ENCODE results near the gene JCAD. TPM values are rescaled to one million over a fixed set of nuclear protein-coding genes. Genes with fewer than 3 reads are reported as not detected.
"Not testable (repeated sequence)": the region's sequence is repeated elsewhere in the genome, so short reads cannot be mapped to it uniquely, and the experiment has no call there.

Gene JCAD
- total RNA-seq, 2 experiments from 2014 or later: 0.68 to 1.0 TPM

GRCh38 chr10:30026080-30026479 is 33.3 kb downstream of the JCAD start:
- CTCF ChIA-PET: interaction anchor here (1.3 to 1.4 kb wide), 2 partner anchors 205 to 221 kb away, joined by 3 to 7 read pairs; no protein-coding TSS in a partner anchor
- no peak for DNase-seq
- H3K4me1 Mint-ChIP-seq: peaks cover 42% of the 10 kb centered on the region
- H3K36me3 Mint-ChIP-seq (ENCODE audit: low read depth): no peaks in the 10 kb centered on the region
- peaks cover 3% of the 10 kb centered on the region for H3K9me3 Mint-ChIP-seq
- no peak overlapping the region for H3K4me3 Mint-ChIP-seq
- H3K27ac Mint-ChIP-seq: no peak overlapping the region
- POLR2A ChIA-PET: interaction anchor here (1.0 to 3.2 kb wide), 2 partner anchors 14 to 322 kb away, joined by 3 to 16 read pairs; no protein-coding TSS in a partner anchor
- peaks cover 53% of the 10 kb centered on the region for H3K27me3 Mint-ChIP-seq

GRCh38 chr10:30025428-30025827 is 34.0 kb downstream of the JCAD start:
- POLR2A ChIA-PET: not testable (repeated sequence)

GRCh38 chr10:30022590-30022989 is 36.8 kb downstream of the JCAD start:
- no peak overlapping the region for H3K27ac Mint-ChIP-seq
- peaks cover 55% of the 10 kb centered on the region for H3K27me3 Mint-ChIP-seq
- no peak for DNase-seq
- peaks cover 3% of the 10 kb centered on the region for H3K9me3 Mint-ChIP-seq
- H3K4me1 Mint-ChIP-seq: peaks cover 21% of the 10 kb centered on the region
- H3K36me3 Mint-ChIP-seq (ENCODE audit: low read depth): no peaks in the 10 kb centered on the region
- CTCF ChIA-PET: interaction anchor here (3.3 kb wide), 1 partner anchor 20 kb away, joined by 9 read pairs; no protein-coding TSS in a partner anchor
- no peak overlapping the region for H3K4me3 Mint-ChIP-seq
- POLR2A ChIA-PET: no interaction called here

More at GRCh38 chr10:30025428-30025827, 34.0 kb downstream of the JCAD start:
- H3K27ac Mint-ChIP-seq; H3K9me3 Mint-ChIP-seq; H3K36me3 Mint-ChIP-seq (ENCODE audit: low read depth); H3K4me3 Mint-ChIP-seq; DNase-seq: not testable (repeated sequence)
- Mint-ChIP-seq H3K27me3 (peaks cover 56% of the 10 kb centered on the region), H3K4me1 (peaks cover 41% of the 10 kb centered on the region)
- CTCF ChIA-PET: interaction anchor here (0.9 to 3.3 kb wide), 3 partner anchors 10 to 27 kb away, joined by 3 to 9 read pairs (median 3); no protein-coding TSS in a partner anchor

- ChIA-PET CTCF (interaction anchor here (3.3 kb wide), 1 partner anchor 17 kb away, joined by 13 read pairs; no protein-coding TSS in a partner anchor), POLR2A (no interaction called here)
- Mint-ChIP-seq H3K9me3 (no peaks in the 10 kb centered on the region), H3K27me3 (peaks cover 58% of the 10 kb centered on the region), H3K4me1 (peaks cover 19% of the 10 kb centered on the region), H3K4me3 (no peak overlapping the region), H3K36me3 (ENCODE audit: low read depth) (no peaks in the 10 kb centered on the region), H3K27ac (no peak overlapping the region)
- no peak for DNase-seq
Measured at GRCh38 chr10:30019468-30019867, 39.9 kb downstream of the JCAD start.

- DNase-seq: no peak
- H3K4me3 Mint-ChIP-seq: no peak overlapping the region
- no peaks in the 10 kb centered on the region for H3K36me3 Mint-ChIP-seq (ENCODE audit: low read depth)
- ChIA-PET CTCF (interaction anchor here (1.0 to 3.3 kb wide), 2 partner anchors 17 to 19 kb away, joined by 3 to 13 read pairs; no protein-coding TSS in a partner anchor), POLR2A (no interaction called here)
- H3K9me3 Mint-ChIP-seq: no peaks in the 10 kb centered on the region
- no peak overlapping the region for H3K27ac Mint-ChIP-seq
- peaks cover 25% of the 10 kb centered on the region for H3K4me1 Mint-ChIP-seq
- H3K27me3 Mint-ChIP-seq: peaks cover 54% of the 10 kb centered on the region
Measured at GRCh38 chr10:30018496-30018895, 40.9 kb downstream of the JCAD start.

GRCh38 chr10:30017966-30018365 is 41.4 kb downstream of the JCAD start:
- peaks cover 52% of the 10 kb centered on the region for H3K27me3 Mint-ChIP-seq
- ChIA-PET POLR2A (no interaction called here), CTCF (interaction anchor here (1.0 to 3.3 kb wide), 2 partner anchors 16 to 18 kb away, joined by 3 to 13 read pairs; no protein-coding TSS in a partner anchor)
- no peaks in the 10 kb centered on the region for H3K36me3 Mint-ChIP-seq (ENCODE audit: low read depth)
- no peaks in the 10 kb centered on the region for H3K9me3 Mint-ChIP-seq
- no peak overlapping the region for H3K4me3 Mint-ChIP-seq
- DNase-seq: no peak
- H3K4me1 Mint-ChIP-seq: peaks cover 28% of the 10 kb centered on the region
- H3K27ac Mint-ChIP-seq: no peak overlapping the region

- Mint-ChIP-seq H3K4me3 (no peak overlapping the region), H3K4me1 (peaks cover 28% of the 10 kb centered on the region), H3K27me3 (peaks cover 53% of the 10 kb centered on the region), H3K27ac (no peak overlapping the region), H3K9me3 (no peaks in the 10 kb centered on the region), H3K36me3 (ENCODE audit: low read depth) (no peaks in the 10 kb centered on the region)
- DNase-seq: no peak
- POLR2A ChIA-PET: no interaction called here
- CTCF ChIA-PET: interaction anchor here (3.3 kb wide), 1 partner anchor 16 kb away, joined by 13 read pairs; no protein-coding TSS in a partner anchor
Measured at GRCh38 chr10:30017556-30017955, 41.8 kb downstream of the JCAD start.

GRCh38 chr10:30014511-30014910 is 44.9 kb downstream of the JCAD start:
- H3K27me3 Mint-ChIP-seq: peaks cover 32% of the 10 kb centered on the region
- H3K36me3 Mint-ChIP-seq (ENCODE audit: low read depth): no peaks in the 10 kb centered on the region

GRCh38 chr10:30013757-30014156 is 45.6 kb downstream of the JCAD start:
- H3K4me1 Mint-ChIP-seq: peaks cover 27% of the 10 kb centered on the region
- no peaks in the 10 kb centered on the region for H3K9me3 Mint-ChIP-seq
- no peak overlapping the region for H3K4me3 Mint-ChIP-seq
- H3K36me3 Mint-ChIP-seq (ENCODE audit: low read depth): no peaks in the 10 kb centered on the region
- CTCF ChIA-PET: interaction anchor here (1.6 to 2.6 kb wide), 2 partner anchors 11 to 15 kb away, joined by 6 to 13 read pairs; no protein-coding TSS in a partner anchor
- peaks cover 29% of the 10 kb centered on the region for H3K27me3 Mint-ChIP-seq
- no peak overlapping the region for H3K27ac Mint-ChIP-seq
- DNase-seq: no peak
- POLR2A ChIA-PET: no interaction called here

More at GRCh38 chr10:30014511-30014910, 44.9 kb downstream of the JCAD start:
- CTCF ChIA-PET: interaction anchor here (0.8 to 2.6 kb wide), 4 partner anchors 12 to 568 kb away, joined by 3 to 13 read pairs (median 6); no protein-coding TSS in a partner anchor
- POLR2A ChIA-PET: no interaction called here
- Mint-ChIP-seq H3K4me3 (no peak overlapping the region), H3K9me3 (no peaks in the 10 kb centered on the region), H3K4me1 (peaks cover 27% of the 10 kb centered on the region), H3K27ac (peak overlapping the region; percentile 5)
- no peak for DNase-seq

- Mint-ChIP-seq H3K27ac (no peak overlapping the region), H3K27me3 (peaks cover 23% of the 10 kb centered on the region), H3K4me1 (peaks cover 29% of the 10 kb centered on the region), H3K36me3 (ENCODE audit: low read depth) (no peaks in the 10 kb centered on the region), H3K9me3 (no peaks in the 10 kb centered on the region), H3K4me3 (no peak overlapping the region)
- no peak for DNase-seq
- ChIA-PET POLR2A (interaction anchor here (1.3 kb wide), 1 partner anchor 15 kb away, joined by 5 read pairs; no protein-coding TSS in a partner anchor), CTCF (interaction anchor here (0.8 to 2.2 kb wide), 3 partner anchors 10 to 14 kb away, joined by 3 to 10 read pairs (median 9); no protein-coding TSS in a partner anchor)
Measured at GRCh38 chr10:30011956-30012647, 47.3 kb downstream of the JCAD start.

- H3K9me3 Mint-ChIP-seq: no peaks in the 10 kb centered on the region
- no peaks in the 10 kb centered on the region for H3K36me3 Mint-ChIP-seq (ENCODE audit: low read depth)
- H3K4me3 Mint-ChIP-seq: no peak overlapping the region
- peaks cover 29% of the 10 kb centered on the region for H3K4me1 Mint-ChIP-seq
- DNase-seq: no peak
- peaks cover 22% of the 10 kb centered on the region for H3K27me3 Mint-ChIP-seq
- ChIA-PET POLR2A (interaction anchor here (0.8 kb wide), 2 partner anchors 10 to 47 kb away, joined by 3 read pairs; no protein-coding TSS in a partner anchor), CTCF (interaction anchor here (2.1 to 2.2 kb wide), 2 partner anchors 9 to 13 kb away, joined by 9 to 10 read pairs; no protein-coding TSS in a partner anchor)
- H3K27ac Mint-ChIP-seq: no peak overlapping the region
Measured at GRCh38 chr10:30011396-30011795, 48.0 kb downstream of the JCAD start.

GRCh38 chr10:30007406-30007805 is 52.0 kb downstream of the JCAD start:
- Mint-ChIP-seq H3K27ac (no peak overlapping the region), H3K4me1 (peaks cover 10% of the 10 kb centered on the region), H3K9me3 (no peaks in the 10 kb centered on the region), H3K36me3 (ENCODE audit: low read depth) (no peaks in the 10 kb centered on the region), H3K27me3 (peaks cover 23% of the 10 kb centered on the region), H3K4me3 (no peak overlapping the region)
- no peak for DNase-seq
- ChIA-PET POLR2A (no interaction called here), CTCF (interaction anchor here (1.6 kb wide), 1 partner anchor 234 kb away, joined by 4 read pairs; no protein-coding TSS in a partner anchor)

GRCh38 chr10:30006410-30006809 is 53.0 kb downstream of the JCAD start:
- Mint-ChIP-seq H3K27me3 (peaks cover 23% of the 10 kb centered on the region), H3K4me3 (no peak overlapping the region), H3K27ac (no peak overlapping the region), H3K4me1 (peaks cover 15% of the 10 kb centered on the region), H3K9me3 (no peaks in the 10 kb centered on the region), H3K36me3 (ENCODE audit: low read depth) (no peaks in the 10 kb centered on the region)
- ChIA-PET CTCF (interaction anchor here (0.7 kb wide), 1 partner anchor 44 kb away, joined by 3 read pairs; no protein-coding TSS in a partner anchor), POLR2A (no interaction called here)
- DNase-seq: no peak

All from activated CD4-positive, alpha-beta memory T cell treated with anti-CD3 and anti-CD28 coated beads, Interleukin-2, amount 10 ng/mL, durations not matched to agents 7 days and 5 days (primary cell).